PC-9 (cell line): ENCODE measurements around the gene GTF3C2. TPM values are rescaled to one million over a fixed set of nuclear protein-coding genes. Genes with fewer than 3 reads are reported as not detected.

Source experiments
- Bru-seq: library from RNA; stranded (reverse); fragments of 400-500 nt; gene quantifications from one replicate; lab custom pipeline; 2021; lab: Mats Ljungman, UMichigan
- BruChase-seq, 2 experiments: library from RNA; stranded (reverse); fragments of 400-500 nt; gene quantifications; one replicate each; lab custom pipeline; 2021; lab: Mats Ljungman, UMichigan
- BruUV-seq: library from RNA; stranded (reverse); fragments of 400-500 nt; replicated peaks from 2 replicates; lab custom pipeline; 2021; lab: Mats Ljungman, UMichigan
- CTCF ChIA-PET: fragments of 300-600 bp; sonication (Branson Sonifier 250); formaldehyde crosslinking; loops from one replicate; lab custom pipeline; 2022; ENCODE audit warnings: antibody characterized with exemption; lab: Charles Lee
- POLR2A ChIA-PET: fragments of 300-600 bp; sonication (Branson Sonifier 250); formaldehyde crosslinking; loops from one replicate; lab custom pipeline; 2022; ENCODE audit warnings: antibody characterized with exemption; ENCODE audit not compliant: unreplicated experiment; lab: Charles Lee
- DNase-seq, 2 experiments: peaks; one replicate each; pipeline versions ENCODE4 v3.0.0 to v3.0.0-alpha.2; 2015 to 2022; ENCODE audit warnings: mixed read lengths in 1 of 2
- H2AFZ ChIP-seq: fragments of 200-600 bp; sonication (generic); 2 replicates; pipeline ENCODE4 v1.8.1; 2017; ENCODE audit warnings: antibody characterized with exemption
- H3F3A ChIP-seq: fragments of 200-600 bp; sonication (generic); 2 replicates; pipeline ENCODE4 v1.8.1; 2017; ENCODE audit warnings: antibody characterized with exemption, mild to moderate bottlenecking, low read depth; ENCODE audit not compliant: insufficient read depth
- H3K27ac ChIP-seq: fragments of 200-600 bp; sonication (generic); 2 replicates; pipeline ENCODE4 v1.6.1; 2016; ENCODE audit warnings: mixed run types
- H3K27me3 ChIP-seq: fragments of 200-600 bp; sonication (generic); 2 replicates; pipeline ENCODE4 v1.6.1; 2016; ENCODE audit warnings: low read depth, mixed run types; ENCODE audit not compliant: insufficient read depth
- H3K36me3 ChIP-seq: fragments of 200-600 bp; sonication (generic); 2 replicates; pipeline ENCODE4 v1.6.1; 2016; ENCODE audit warnings: low read depth, mixed run types
- H3K4me1 ChIP-seq: fragments of 200-600 bp; sonication (generic); replicated peaks from 2 replicates; pipeline ENCODE4 v1.6.1; 2016; ENCODE audit warnings: mixed run types; ENCODE audit not compliant: insufficient read depth
- H3K4me2 ChIP-seq: fragments of 200-600 bp; sonication (generic); 2 replicates; pipeline ENCODE4 v1.6.1; 2017; ENCODE audit warnings: mixed run types
- H3K4me3 ChIP-seq: fragments of 200-600 bp; sonication (generic); 2 replicates; pipeline ENCODE4 v1.6.1; 2016; ENCODE audit warnings: mixed run types
- H3K79me2 ChIP-seq: fragments of 200-600 bp; sonication (generic); 2 replicates; pipeline ENCODE4 v1.6.1; 2017; ENCODE audit warnings: low read depth, mixed run types
- H3K9me2 ChIP-seq: fragments of 200-600 bp; sonication (generic); 2 replicates; pipeline ENCODE4 v1.8.1; 2017; ENCODE audit warnings: mild to moderate bottlenecking; ENCODE audit not compliant: insufficient read depth
- H3K9me3 ChIP-seq: fragments of 200-600 bp; sonication (generic); 2 replicates; pipeline ENCODE4 v1.8.1; 2016; ENCODE audit warnings: low read depth; ENCODE audit not compliant: insufficient read depth
- H4K20me1 ChIP-seq: fragments of 200-600 bp; sonication (generic); 2 replicates; pipeline ENCODE4 v1.8.1; 2017; ENCODE audit not compliant: insufficient read depth
- EZH2 ChIP-seq: fragments of 200-600 bp; sonication (generic); IDR thresholded peaks from 2 replicates; pipeline ENCODE4 v1.8.0; 2017; ENCODE audit warnings: antibody characterized with exemption, low read depth
- intact Hi-C: fragments of 100-400 bp; cut with micrococcal nuclease; formaldehyde crosslinking; loops from one replicate; pipeline ENCODE4 v1.10.0; 2022; ENCODE audit not compliant: unreplicated experiment
- long read RNA-seq: library from polyadenylated mRNA; stranded (forward); transcript quantifications from one replicate; pipeline ENCODE4 v2.0.0, GENCODE V29; 2022
- total RNA-seq: library from RNA; stranded (reverse); gene quantifications from 2 replicates; pipeline ENCODE4 v1.2.3, GENCODE V29; 2021
- TF ChIP-seq, protein P1 (sequence below): fragments of 200-600 bp; sonication (generic); conservative IDR thresholded peaks from 2 replicates; pipeline ENCODE4 v1.6.1; 2017; ENCODE audit warnings: mixed run types, antibody characterized with exemption, mild to moderate bottlenecking, moderate library complexity

Gene GTF3C2, protein sequence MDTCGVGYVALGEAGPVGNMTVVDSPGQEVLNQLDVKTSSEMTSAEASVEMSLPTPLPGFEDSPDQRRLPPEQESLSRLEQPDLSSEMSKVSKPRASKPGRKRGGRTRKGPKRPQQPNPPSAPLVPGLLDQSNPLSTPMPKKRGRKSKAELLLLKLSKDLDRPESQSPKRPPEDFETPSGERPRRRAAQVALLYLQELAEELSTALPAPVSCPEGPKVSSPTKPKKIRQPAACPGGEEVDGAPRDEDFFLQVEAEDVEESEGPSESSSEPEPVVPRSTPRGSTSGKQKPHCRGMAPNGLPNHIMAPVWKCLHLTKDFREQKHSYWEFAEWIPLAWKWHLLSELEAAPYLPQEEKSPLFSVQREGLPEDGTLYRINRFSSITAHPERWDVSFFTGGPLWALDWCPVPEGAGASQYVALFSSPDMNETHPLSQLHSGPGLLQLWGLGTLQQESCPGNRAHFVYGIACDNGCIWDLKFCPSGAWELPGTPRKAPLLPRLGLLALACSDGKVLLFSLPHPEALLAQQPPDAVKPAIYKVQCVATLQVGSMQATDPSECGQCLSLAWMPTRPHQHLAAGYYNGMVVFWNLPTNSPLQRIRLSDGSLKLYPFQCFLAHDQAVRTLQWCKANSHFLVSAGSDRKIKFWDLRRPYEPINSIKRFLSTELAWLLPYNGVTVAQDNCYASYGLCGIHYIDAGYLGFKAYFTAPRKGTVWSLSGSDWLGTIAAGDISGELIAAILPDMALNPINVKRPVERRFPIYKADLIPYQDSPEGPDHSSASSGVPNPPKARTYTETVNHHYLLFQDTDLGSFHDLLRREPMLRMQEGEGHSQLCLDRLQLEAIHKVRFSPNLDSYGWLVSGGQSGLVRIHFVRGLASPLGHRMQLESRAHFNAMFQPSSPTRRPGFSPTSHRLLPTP
- total RNA-seq (57.5 and 69.8 TPM in 2 replicates), Bru-seq, nascent RNA (percentile 83 among the genes with signal in this experiment), BruChase-seq, experiment 1, labeled RNA remaining after a 2-hour chase (percentile 82 among the genes with signal in this experiment), BruChase-seq, experiment 2, labeled RNA remaining after a 6-hour chase (percentile 89 among the genes with signal in this experiment)
- long read RNA-seq, transcript GTF3C2-201 (19 exons, 3,882 nt): major isoform, 13 of 41 reads
- long read RNA-seq, partial matches to known transcripts: 13 of 41 reads
- long read RNA-seq, other reads (novel, unspliced or antisense): 12 of 41 reads

DNA sequence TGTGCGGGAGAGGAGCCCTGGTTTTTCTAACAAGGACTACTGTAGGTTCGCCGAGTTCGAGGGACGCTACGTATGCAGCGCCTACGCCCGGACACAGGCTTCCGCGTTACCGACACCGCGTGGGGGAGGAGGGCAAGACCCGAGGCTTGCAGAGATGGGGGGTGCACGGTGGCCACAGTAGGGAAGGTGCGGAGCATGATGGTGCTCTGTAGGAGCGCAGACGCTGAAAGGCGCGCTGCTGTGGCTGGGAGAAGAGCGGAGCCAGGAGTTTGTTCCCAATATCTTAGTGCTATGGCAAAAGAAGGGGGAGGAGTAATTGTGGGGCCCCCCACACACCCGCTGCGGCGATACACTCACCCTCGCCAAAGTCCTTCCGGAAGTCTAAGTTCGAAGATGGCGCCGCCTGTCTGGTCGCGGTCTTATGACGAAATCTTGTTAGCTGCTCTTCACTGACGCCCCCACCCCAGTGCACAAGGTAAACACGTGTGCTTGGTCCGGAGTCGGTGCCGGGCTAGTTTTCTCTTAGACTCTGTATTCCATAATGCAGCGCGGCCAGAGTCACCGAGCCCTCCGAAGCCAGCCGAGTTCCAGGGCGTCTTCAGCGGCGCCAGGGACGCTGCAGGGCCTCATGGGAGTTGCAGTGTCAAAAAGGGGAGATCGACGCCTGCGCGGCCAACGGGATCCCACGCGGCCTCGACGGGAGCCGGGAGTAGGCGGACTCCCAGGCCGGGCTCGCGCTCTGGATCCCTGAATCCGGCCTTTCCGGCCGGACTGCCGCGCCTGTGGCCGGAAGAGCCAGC is at the start of gene GTF3C2:
GTF3C2 (minus strand) TSS at position 383 of the 800 bp plus-strand sequence. CDS start 13,210 bp downstream, outside the sequence.
- peaks cover 37% of the 10 kb centered on the region for H3F3A ChIP-seq
- peak within 1 kb of the TSS; percentile 90 for H3K27ac ChIP-seq
- POLR2A ChIA-PET: interaction anchor here (0.5 to 0.6 kb wide), 2 partner anchors 13 to 144 kb away, joined by 3 read pairs; partner anchors contain the start of gene SLC5A6
- H3K27me3 ChIP-seq: no peaks in the 10 kb centered on the region
- CTCF ChIA-PET: interaction anchor here (0.6 to 1.2 kb wide), 2 partner anchors 13 to 110 kb away, joined by 5 to 10 read pairs; no protein-coding TSS in a partner anchor
- no peak for TF ChIP-seq EZH2
- TF ChIP-seq, protein P1, sequence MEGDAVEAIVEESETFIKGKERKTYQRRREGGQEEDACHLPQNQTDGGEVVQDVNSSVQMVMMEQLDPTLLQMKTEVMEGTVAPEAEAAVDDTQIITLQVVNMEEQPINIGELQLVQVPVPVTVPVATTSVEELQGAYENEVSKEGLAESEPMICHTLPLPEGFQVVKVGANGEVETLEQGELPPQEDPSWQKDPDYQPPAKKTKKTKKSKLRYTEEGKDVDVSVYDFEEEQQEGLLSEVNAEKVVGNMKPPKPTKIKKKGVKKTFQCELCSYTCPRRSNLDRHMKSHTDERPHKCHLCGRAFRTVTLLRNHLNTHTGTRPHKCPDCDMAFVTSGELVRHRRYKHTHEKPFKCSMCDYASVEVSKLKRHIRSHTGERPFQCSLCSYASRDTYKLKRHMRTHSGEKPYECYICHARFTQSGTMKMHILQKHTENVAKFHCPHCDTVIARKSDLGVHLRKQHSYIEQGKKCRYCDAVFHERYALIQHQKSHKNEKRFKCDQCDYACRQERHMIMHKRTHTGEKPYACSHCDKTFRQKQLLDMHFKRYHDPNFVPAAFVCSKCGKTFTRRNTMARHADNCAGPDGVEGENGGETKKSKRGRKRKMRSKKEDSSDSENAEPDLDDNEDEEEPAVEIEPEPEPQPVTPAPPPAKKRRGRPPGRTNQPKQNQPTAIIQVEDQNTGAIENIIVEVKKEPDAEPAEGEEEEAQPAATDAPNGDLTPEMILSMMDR: no peak
- peak within 1 kb of the TSS; percentile 99 for H3K4me2 ChIP-seq
- no peaks in the 10 kb centered on the region for H3K36me3 ChIP-seq
- peak within 1 kb of the TSS; percentile 92 for H2AFZ ChIP-seq
- intact Hi-C loops: loop anchor here (1.0 to 2.0 kb wide), 2 partner anchors 14 to 34 kb away; partner anchors contain the start of genes EIF2B4, MPV17 and SNX17
- H4K20me1 ChIP-seq: peaks cover 8% of the 10 kb centered on the region
- peak; percentile 91 to 95 for DNase-seq
- no peaks in the 10 kb centered on the region for H3K9me2 ChIP-seq
- no TSS peak for BruUV-seq
- H3K79me2 ChIP-seq: peaks cover 64% of the 10 kb centered on the region
- peaks cover 31% of the 10 kb centered on the region for H3K4me1 ChIP-seq
- no peaks in the 10 kb centered on the region for H3K9me3 ChIP-seq
- H3K4me3 ChIP-seq: peak within 1 kb of the TSS; percentile 69

DNA sequence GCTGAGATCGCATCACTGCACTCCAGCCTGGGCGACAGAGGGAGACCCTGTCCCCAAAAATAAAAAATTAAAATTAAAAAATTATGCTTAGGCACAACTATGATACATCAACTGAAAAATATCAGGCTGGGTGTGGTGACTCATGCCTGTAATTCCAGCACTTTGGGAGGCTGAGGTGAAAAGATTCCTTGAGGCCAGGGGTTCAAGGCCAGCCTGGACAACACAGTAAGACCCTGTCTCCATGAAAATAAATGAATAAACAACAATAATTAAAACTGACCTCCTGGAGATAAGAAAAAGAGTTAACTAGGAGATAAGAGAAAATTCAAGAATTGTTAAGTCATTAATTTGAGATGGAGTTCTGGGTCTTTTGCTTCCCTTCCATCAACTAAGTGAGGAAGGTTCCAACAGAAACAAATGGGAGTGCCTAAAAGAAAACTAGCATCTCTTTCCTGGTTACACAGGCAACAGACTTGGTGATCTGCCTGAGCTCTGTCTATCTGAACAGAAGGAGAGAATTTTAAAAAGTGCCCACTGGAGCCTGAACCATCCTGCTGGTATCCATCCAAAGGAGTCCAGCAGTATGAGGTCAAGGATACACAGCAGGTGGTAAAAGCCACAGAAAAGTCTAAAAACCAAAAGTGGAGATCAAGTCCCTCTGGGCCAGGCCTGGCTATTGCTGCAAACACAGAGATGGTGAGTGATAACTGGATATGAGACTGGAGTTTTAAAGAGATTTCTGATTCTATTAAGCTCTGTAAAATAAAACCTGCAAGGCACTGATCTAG is 44.0 kb upstream of the GTF3C2 start:
- Histone ChIP-seq H3K27me3 (no peaks in the 10 kb centered on the region), H3K79me2 (peaks cover 99% of the 10 kb centered on the region), H3K4me2 (no peak overlapping the region), H3K27ac (no peak overlapping the region), H4K20me1 (peaks cover 88% of the 10 kb centered on the region), H3K4me1 (no peaks in the 10 kb centered on the region), H3K36me3 (peaks cover 10% of the 10 kb centered on the region; the same call in 1 of the 2 replicates), H3K9me2 (no peaks in the 10 kb centered on the region), H2AFZ (no peak overlapping the region), H3F3A (peaks cover 29% of the 10 kb centered on the region), H3K4me3 (no peak overlapping the region), H3K9me3 (no peaks in the 10 kb centered on the region)
- no TSS peak for BruUV-seq
- TF ChIP-seq, protein P1: no peak
- no peak for TF ChIP-seq EZH2
- no peak for DNase-seq
- intact Hi-C loops: no loop called here
- ChIA-PET POLR2A (no interaction called here), CTCF (no interaction called here)
